Tibial nerve (tissue), 4 donors: ENCODE measurements around the gene ARRB1. TPM values are rescaled to one million over a fixed set of nuclear protein-coding genes. Genes with fewer than 3 reads are reported as not detected.
A peak's percentile ranks its signal among the peaks of the same experiment; 100 is the strongest.
"Not testable (repeated sequence)": the region's sequence is repeated elsewhere in the genome, so short reads cannot be mapped to it uniquely, and the experiment has no call there.

Source experiments
- DNase-seq, 2 donors: peaks; one replicate each; pipeline ENCODE4 v3.0.0-alpha.2; 2019; ENCODE audit warnings: low spot score in 2 of 2
- H3K27ac ChIP-seq, 4 donors: fragments of 200-600 bp; sonication (generic) in 3 of 4; one replicate each; pipeline ENCODE4 v1.5.1; 2017 to 2019; ENCODE audit warnings: mild to moderate bottlenecking in 1 of 4
- H3K27me3 ChIP-seq, 2 donors: fragments of 200-600 bp; sonication (generic) in 1 of 2; one replicate each; pipeline versions ENCODE4 v1.5.1 to v1.6.0; 2017 to 2019
- H3K36me3 ChIP-seq, 3 donors: fragments of 200-600 bp; sonication (generic); one replicate each; pipeline ENCODE4 v1.5.1; 2018 to 2019
- H3K4me1 ChIP-seq, 4 donors: fragments of 200-600 bp; sonication (generic) in 3 of 4; one replicate each; pipeline ENCODE4 v1.5.1; 2017 to 2019
- H3K4me3 ChIP-seq, 4 donors: fragments of 200-600 bp; sonication (generic) in 3 of 4; one replicate each; pipeline ENCODE4 v1.5.1; 2017 to 2019; ENCODE audit warnings: mild to moderate bottlenecking in 1 of 4, moderate library complexity in 1 of 4
- H3K9me3 ChIP-seq, 4 donors: fragments of 200-600 bp; sonication (generic) in 3 of 4; one replicate each; pipeline ENCODE4 v1.5.1; 2017 to 2019
- EP300 ChIP-seq, 2 donors: sonication (generic); formaldehyde crosslinking; IDR thresholded peaks; one replicate each; pipeline ENCODE4 v1.6.1; 2017; ENCODE audit warnings: antibody characterized with exemption in 2 of 2, mild to moderate bottlenecking in 1 of 2
- POLR2A ChIP-seq, 2 donors: fragments of 450-650 bp; IDR thresholded peaks; one replicate each; pipeline ENCODE4 v1.6.1; 2017; ENCODE audit warnings: antibody characterized with exemption in 2 of 2, mild to moderate bottlenecking in 2 of 2, moderate library complexity in 2 of 2
- WGBS, 2 donors: methylation state at CpG; one replicate each; pipeline ENCODE4 v1.1.5; 2018; 5-methylcytosine and 5-hydroxymethylcytosine counted together
- total RNA-seq, 4 donors: library from RNA; depleted of rRNA; stranded (reverse); fragments of >200 nt; gene quantifications; one replicate each; pipeline ENCODE4 v1.1.0, GENCODE V29; 2016
- TF ChIP-seq, protein P1 (sequence below), 5 experiments: fragments of 200-600 bp in 3 of 5; fragments of 450-650 bp in 2 of 5; sonication (generic) in 3 of 5; IDR thresholded peaks; one replicate each; pipeline ENCODE4 v1.5.1; 2016 to 2019; ENCODE audit warnings: antibody characterized with exemption in 5 of 5, mild to moderate bottlenecking in 3 of 5, moderate library complexity in 2 of 5

ARRB1 gene
- total RNA-seq, 4 donors from 2014 or later: 38.2 to 68.1 (median 45.8) TPM

GRCh38 chr11:75333807-75334140 lies 17.7 kb downstream of the ARRB1 start:
- peak overlapping the region in 1 of 4 donors; percentile 30 for H3K27ac ChIP-seq
- TF ChIP-seq POLR2A (IDR thresholded peaks at IDR 0.05): no peak
- no peak for TF ChIP-seq EP300 (IDR thresholded peaks at IDR 0.05)
- TF ChIP-seq, protein P1, sequence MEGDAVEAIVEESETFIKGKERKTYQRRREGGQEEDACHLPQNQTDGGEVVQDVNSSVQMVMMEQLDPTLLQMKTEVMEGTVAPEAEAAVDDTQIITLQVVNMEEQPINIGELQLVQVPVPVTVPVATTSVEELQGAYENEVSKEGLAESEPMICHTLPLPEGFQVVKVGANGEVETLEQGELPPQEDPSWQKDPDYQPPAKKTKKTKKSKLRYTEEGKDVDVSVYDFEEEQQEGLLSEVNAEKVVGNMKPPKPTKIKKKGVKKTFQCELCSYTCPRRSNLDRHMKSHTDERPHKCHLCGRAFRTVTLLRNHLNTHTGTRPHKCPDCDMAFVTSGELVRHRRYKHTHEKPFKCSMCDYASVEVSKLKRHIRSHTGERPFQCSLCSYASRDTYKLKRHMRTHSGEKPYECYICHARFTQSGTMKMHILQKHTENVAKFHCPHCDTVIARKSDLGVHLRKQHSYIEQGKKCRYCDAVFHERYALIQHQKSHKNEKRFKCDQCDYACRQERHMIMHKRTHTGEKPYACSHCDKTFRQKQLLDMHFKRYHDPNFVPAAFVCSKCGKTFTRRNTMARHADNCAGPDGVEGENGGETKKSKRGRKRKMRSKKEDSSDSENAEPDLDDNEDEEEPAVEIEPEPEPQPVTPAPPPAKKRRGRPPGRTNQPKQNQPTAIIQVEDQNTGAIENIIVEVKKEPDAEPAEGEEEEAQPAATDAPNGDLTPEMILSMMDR (IDR thresholded peaks at IDR 0.05): no peak
- H3K27me3 ChIP-seq: no peaks in the 10 kb centered on the region
- peaks cover 0 to 72% (median 28%) of the 10 kb centered on the region in 4 donors for H3K4me1 ChIP-seq
- no peaks in the 10 kb centered on the region for H3K9me3 ChIP-seq
- DNase-seq: no peak
- WGBS, 2 donors: 64 to 85% methylated on average over 6 to 7 of the region's 7 CpGs
- no peaks in the 10 kb centered on the region for H3K36me3 ChIP-seq
- H3K4me3 ChIP-seq: no peak overlapping the region

- peak overlapping the region in 1 of 4 donors; percentile 30 for H3K27ac ChIP-seq
- H3K36me3 ChIP-seq: no peaks in the 10 kb centered on the region
- no peaks in the 10 kb centered on the region for H3K9me3 ChIP-seq
- no peaks in the 10 kb centered on the region for H3K27me3 ChIP-seq
- TF ChIP-seq, protein P1 (IDR thresholded peaks at IDR 0.05): no peak
- no peak for TF ChIP-seq POLR2A (IDR thresholded peaks at IDR 0.05)
- TF ChIP-seq EP300 (IDR thresholded peaks at IDR 0.05): no peak
- H3K4me1 ChIP-seq: peaks cover 0 to 72% (median 27%) of the 10 kb centered on the region in 4 donors
- no peak for DNase-seq
- H3K4me3 ChIP-seq: no peak overlapping the region
- 61 to 74% methylated on average over 8 of the region's 8 CpGs for WGBS, 2 donors
Measured at GRCh38 chr11:75333022-75333806, 18.2 kb downstream of the ARRB1 start.

GRCh38 chr11:75331761-75332160 lies 19.7 kb downstream of the ARRB1 start:
- H3K27me3 ChIP-seq, H3K27ac ChIP-seq, DNase-seq, H3K4me3 ChIP-seq, H3K36me3 ChIP-seq, H3K9me3 ChIP-seq: not testable (repeated sequence)
- 92 to 96% methylated on average over 9 of the region's 9 CpGs for WGBS, 2 donors
- peaks cover 0 to 62% (median 16%) of the 10 kb centered on the region in 4 donors for H3K4me1 ChIP-seq

- WGBS, 2 donors: 94 to 95% methylated on average over 6 of the region's 6 CpGs
- not testable (repeated sequence) for H3K9me3 ChIP-seq, H3K4me3 ChIP-seq, H3K27ac ChIP-seq, H3K36me3 ChIP-seq, DNase-seq, H3K27me3 ChIP-seq
- H3K4me1 ChIP-seq: peaks cover 0 to 62% (median 17%) of the 10 kb centered on the region in 4 donors
Measured at GRCh38 chr11:75331304-75331703, 20.2 kb downstream of the ARRB1 start.

DNA sequence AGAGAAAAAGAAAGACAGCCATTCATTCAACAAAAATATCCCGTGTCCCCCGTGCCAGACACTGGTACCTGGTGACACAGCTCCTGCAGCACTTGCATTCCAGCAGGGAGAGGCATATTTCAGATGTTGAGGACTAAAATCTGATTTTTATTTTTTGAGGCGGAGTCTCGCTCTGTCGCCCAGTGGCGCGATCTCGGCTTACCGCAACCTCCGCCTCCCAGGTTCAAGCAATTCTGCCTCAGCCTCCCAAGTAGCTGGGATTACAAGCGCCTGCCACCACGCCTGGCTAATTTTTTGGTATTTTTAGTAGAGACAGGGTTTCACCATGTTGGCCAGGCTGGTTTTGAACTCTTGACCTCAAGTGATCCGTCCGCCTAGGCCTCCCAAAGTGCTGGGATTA lies 20.6 kb downstream of the ARRB1 start:
- not testable (repeated sequence) for H3K4me3 ChIP-seq, H3K27ac ChIP-seq, DNase-seq, H3K36me3 ChIP-seq, H3K27me3 ChIP-seq, H3K9me3 ChIP-seq
- WGBS, 2 donors: 92% methylated on average over 14 of the region's 14 CpGs
- H3K4me1 ChIP-seq: peaks cover 0 to 61% (median 19%) of the 10 kb centered on the region in 4 donors

GRCh38 chr11:75330291-75330690 lies 21.2 kb downstream of the ARRB1 start:
- TF ChIP-seq POLR2A (IDR thresholded peaks at IDR 0.05) (no peak), EP300 (IDR thresholded peaks at IDR 0.05) (no peak)
- Histone ChIP-seq H3K4me3 (no peak overlapping the region), H3K27ac (peak overlapping the region in 1 of 4 donors; percentile 27), H3K4me1 (peaks cover 0 to 59% (median 21%) of the 10 kb centered on the region in 4 donors), H3K36me3 (no peaks in the 10 kb centered on the region), H3K27me3 (no peaks in the 10 kb centered on the region), H3K9me3 (no peaks in the 10 kb centered on the region)
- WGBS, 2 donors: 12% methylated on average over 1 of the region's 1 CpG
- DNase-seq: no peak

DNA sequence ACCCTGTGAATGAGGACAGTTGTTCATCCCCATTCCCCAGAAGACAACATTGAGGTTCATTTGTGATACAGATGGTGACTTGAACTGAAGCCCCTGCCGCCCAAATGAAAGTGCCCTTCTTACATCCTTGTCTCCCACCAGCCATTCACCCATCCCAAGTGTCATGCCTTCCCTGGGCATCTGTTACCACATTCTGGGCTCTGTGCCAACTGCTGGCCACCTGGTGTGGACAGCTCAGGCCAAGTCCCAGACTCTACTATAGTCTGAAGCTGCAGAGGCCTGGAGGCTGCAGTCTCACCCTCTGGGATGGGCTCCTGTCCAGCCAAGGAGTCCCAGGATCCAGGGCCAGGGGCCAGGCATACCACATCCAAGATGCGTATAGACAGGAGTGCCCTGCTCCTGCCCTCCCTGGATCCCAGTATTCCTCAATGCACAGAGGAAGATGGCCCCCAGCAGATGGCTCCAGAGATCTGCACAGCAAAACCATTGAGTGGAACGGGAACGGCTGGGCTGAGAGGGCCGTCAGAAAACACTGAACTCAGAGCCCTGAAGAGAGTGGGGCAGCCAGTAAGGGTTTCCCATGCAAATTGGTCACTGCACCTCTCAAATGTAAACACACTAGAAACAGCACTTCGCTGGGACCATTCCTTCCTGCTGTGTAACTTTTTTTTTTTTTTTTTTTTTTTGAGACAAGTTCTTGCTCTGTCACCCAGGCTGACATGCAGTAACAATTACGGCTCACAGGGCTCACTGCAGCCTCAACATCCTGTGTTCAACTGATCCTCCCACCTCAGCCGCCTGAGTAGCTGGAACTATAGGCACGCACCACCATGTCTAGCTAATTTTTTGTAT lies 22.8 kb downstream of the ARRB1 start:
- Histone ChIP-seq H3K27me3 (no peaks in the 10 kb centered on the region), H3K9me3 (no peaks in the 10 kb centered on the region), H3K4me1 (peaks cover 0 to 43% (median 14%) of the 10 kb centered on the region in 4 donors), H3K36me3 (no peaks in the 10 kb centered on the region), H3K4me3 (no peak overlapping the region), H3K27ac (no peak overlapping the region)
- peak; percentile 53 to 81 for DNase-seq
- WGBS, 2 donors: 25 to 35% methylated on average over 9 of the region's 9 CpGs
- TF ChIP-seq EP300 (IDR thresholded peaks at IDR 0.05) (peak in 1 of 2 donors; percentile 21), POLR2A (IDR thresholded peaks at IDR 0.05) (no peak)
- TF ChIP-seq, protein P1 (IDR thresholded peaks at IDR 0.05): peak; percentile 49 to 78 (median 64)
